Upper lobe of left lung (tissue), 6 donors: ENCODE measurements around the gene GNB1L. TPM values are rescaled to one million over a fixed set of nuclear protein-coding genes. Genes with fewer than 3 reads are reported as not detected.

ENCODE experiments used
- ATAC-seq, 2 donors: fragments of 200-7000 bp; cut with Tn5 transposase; one replicate each; pipeline ENCODE4 v1.9.1; 2022; ENCODE audit warnings: mild to moderate bottlenecking in 2 of 2, moderate library complexity in 2 of 2; ENCODE audit not compliant: low FRiP score in 2 of 2
- DNase-seq, 2 donors: peaks; one replicate each; pipeline ENCODE4 v3.0.0-alpha.2; 2019 to 2020
- H3K27ac ChIP-seq, 4 donors: fragments of 200-600 bp; sonication (generic); one replicate each; pipeline ENCODE4 v1.5.1; 2016 to 2019
- H3K27me3 ChIP-seq, 4 donors: fragments of 200-600 bp; sonication (generic); one replicate each; pipeline ENCODE4 v1.5.1; 2017 to 2019
- H3K36me3 ChIP-seq, 4 donors: fragments of 200-600 bp; sonication (generic); one replicate each; pipeline ENCODE4 v1.5.1; 2016 to 2019
- H3K4me1 ChIP-seq, 4 donors: fragments of 200-600 bp; sonication (generic); one replicate each; pipeline ENCODE4 v1.5.1; 2018 to 2019
- H3K4me3 ChIP-seq, 4 donors: fragments of 200-600 bp; sonication (generic); one replicate each; pipeline ENCODE4 v1.5.1; 2017 to 2019; ENCODE audit warnings: mild to moderate bottlenecking in 2 of 4, moderate library complexity in 1 of 4
- H3K9me3 ChIP-seq, 4 donors: fragments of 200-600 bp; sonication (generic); one replicate each; pipeline ENCODE4 v1.5.1; 2018 to 2019
- CTCF ChIP-seq, 6 experiments: fragments of 450-650 bp in 4 of 6; fragments of 200-600 bp in 2 of 6; sonication (generic) in 2 of 6; IDR thresholded peaks; one replicate each; pipeline ENCODE4 v1.5.1; 2016 to 2019; ENCODE audit warnings: antibody characterized with exemption in 6 of 6
- EP300 ChIP-seq, 4 donors: sonication (generic); formaldehyde crosslinking; IDR thresholded peaks; one replicate each; pipeline ENCODE4 v1.5.1; 2017; ENCODE audit warnings: antibody characterized with exemption in 4 of 4, control low read depth in 2 of 4
- POLR2A ChIP-seq, 4 donors: fragments of 450-650 bp; IDR thresholded peaks; one replicate each; pipeline ENCODE4 v1.5.1; 2016 to 2017; ENCODE audit warnings: antibody characterized with exemption in 4 of 4, mild to moderate bottlenecking in 2 of 4
- POLR2AphosphoS5 ChIP-seq, 2 donors: sonication (generic); formaldehyde crosslinking; IDR thresholded peaks; one replicate each; pipeline ENCODE4 v1.5.1; 2017; ENCODE audit warnings: antibody characterized with exemption in 2 of 2
- WGBS, 2 donors: methylation state at CpG; one replicate each; pipeline ENCODE4 v1.1.5; 2017 to 2018; 5-methylcytosine and 5-hydroxymethylcytosine counted together
- total RNA-seq, 6 donors: library from RNA; depleted of rRNA in 4 of 6; stranded (reverse); fragments of >200 nt in 4 of 6; gene quantifications; one replicate each; pipeline versions ENCODE4 v1.1.0 to v1.2.1, GENCODE V29; 2016 to 2021
- donor health status: DM: no; HTN: no; CAD: no; lungs with moderate emphysema.
- donor health status: DM: no; HTN: yes; CAD: no; lungs with severe emphysema.

GNB1L gene
- total RNA-seq, 6 donors from 2014 or later: 0.78 to 11.1 (median 6.8) TPM

- Histone ChIP-seq H3K27ac (no peak overlapping the region), H3K4me1 (no peaks in the 10 kb centered on the region), H3K9me3 (peaks cover 0 to under 1% (median 0%) of the 10 kb centered on the region in 4 donors), H3K4me3 (no peak overlapping the region), H3K36me3 (peaks cover 0 to 4% (median 2%) of the 10 kb centered on the region in 4 donors), H3K27me3 (no peaks in the 10 kb centered on the region)
- WGBS, 2 donors: 81 to 88% methylated on average over 21 to 23 of the region's 24 CpGs
- ATAC-seq (no peak), DNase-seq (peak in 1 of 2 donors; percentile 59)
- no peak for TF ChIP-seq POLR2AphosphoS5 (IDR thresholded peaks at IDR 0.05)
- no peak for TF ChIP-seq EP300 (IDR thresholded peaks at IDR 0.05)
- no peak for TF ChIP-seq POLR2A (IDR thresholded peaks at IDR 0.05)
- no peak for TF ChIP-seq CTCF (IDR thresholded peaks at IDR 0.05)
These were observed 57.3 kb downstream of the GNB1L start for GRCh38 chr22:19797086-19798002.

- Histone ChIP-seq H3K36me3 (peaks cover 0 to 4% (median 0%) of the 10 kb centered on the region in 4 donors), H3K4me3 (no peak overlapping the region), H3K9me3 (peaks cover 0 to 4% (median 0%) of the 10 kb centered on the region in 4 donors), H3K27ac (no peak overlapping the region), H3K4me1 (no peaks in the 10 kb centered on the region), H3K27me3 (no peaks in the 10 kb centered on the region)
- DNase-seq: no peak
- ATAC-seq: no peak
- TF ChIP-seq POLR2AphosphoS5 (IDR thresholded peaks at IDR 0.05) (no peak), CTCF (IDR thresholded peaks at IDR 0.05) (no peak), POLR2A (IDR thresholded peaks at IDR 0.05) (no peak), EP300 (IDR thresholded peaks at IDR 0.05) (no peak)
- 89 to 93% methylated on average over 6 to 7 of the region's 7 CpGs for WGBS, 2 donors
These were observed 58.5 kb downstream of the GNB1L start for GRCh38 chr22:19796160-19796559.

GRCh38 chr22:19795617-19796008 is 59.1 kb downstream of the GNB1L start:
- H3K36me3 ChIP-seq: peaks cover 0 to 4% (median 0%) of the 10 kb centered on the region in 4 donors
- WGBS, 2 donors: 89 to 94% methylated on average over 6 of the region's 6 CpGs
- TF ChIP-seq POLR2AphosphoS5 (IDR thresholded peaks at IDR 0.05): no peak
- no peak for TF ChIP-seq POLR2A (IDR thresholded peaks at IDR 0.05)
- TF ChIP-seq CTCF (IDR thresholded peaks at IDR 0.05): no peak
- TF ChIP-seq EP300 (IDR thresholded peaks at IDR 0.05): no peak
- H3K4me3 ChIP-seq: no peak overlapping the region
- no peaks in the 10 kb centered on the region for H3K4me1 ChIP-seq
- H3K9me3 ChIP-seq: peaks cover 0 to 4% (median 0%) of the 10 kb centered on the region in 4 donors
- no peak overlapping the region for H3K27ac ChIP-seq
- H3K27me3 ChIP-seq: no peaks in the 10 kb centered on the region
- peak in 1 of 2 donors; percentile 43 for ATAC-seq
- no peak for DNase-seq

GRCh38 chr22:19793661-19794310 is 60.9 kb downstream of the GNB1L start:
- ATAC-seq (no peak), DNase-seq (no peak)
- H3K4me3 ChIP-seq: no peak overlapping the region
- 73 to 84% methylated on average over 2 of the region's 2 CpGs for WGBS, 2 donors
- TF ChIP-seq EP300 (IDR thresholded peaks at IDR 0.05): no peak
- no peak for TF ChIP-seq POLR2A (IDR thresholded peaks at IDR 0.05)
- TF ChIP-seq CTCF (IDR thresholded peaks at IDR 0.05): no peak
- no peak overlapping the region for H3K27ac ChIP-seq
- H3K36me3 ChIP-seq: no peaks in the 10 kb centered on the region
- H3K27me3 ChIP-seq: no peaks in the 10 kb centered on the region
- H3K9me3 ChIP-seq: peaks cover 0 to 4% (median 0%) of the 10 kb centered on the region in 4 donors
- H3K4me1 ChIP-seq: no peaks in the 10 kb centered on the region
